ENCODE measurements around the gene CEBPG.

- TF ChIP-seq CTCF (IDR thresholded peaks at IDR 0.05; ENCODE audit: poor library complexity, severe bottlenecking) (no peak), TAF1 (IDR thresholded peaks at IDR 0.05; ENCODE audit: low read depth) (no peak), RAD21 (conservative IDR thresholded peaks at IDR 0.05) (no peak), EP300 (conservative IDR thresholded peaks at IDR 0.05; ENCODE audit: poor library complexity, severe bottlenecking) (no peak), SMC3 (conservative IDR thresholded peaks at IDR 0.05; ENCODE audit: poor library complexity) (no peak), REST (IDR thresholded peaks at IDR 0.05; ENCODE audit: borderline replicate concordance) (no peak), EZH2 (IDR thresholded peaks at IDR 0.05; ENCODE audit: borderline replicate concordance, insufficient read depth, low read length, poor library complexity, severe bottlenecking) (no peak)
Measured at GRCh38 chr19:33390908-33391630, 17.6 kb downstream of the CEBPG start.
